Left kidney (tissue), 2 donors: ENCODE data around the gene GRPR. TPM values are rescaled to one million over a fixed set of nuclear protein-coding genes. Genes with fewer than 3 reads are reported as not detected.
"Not testable (repeated sequence)": the region's sequence is repeated elsewhere in the genome, so short reads cannot be mapped to it uniquely, and the experiment has no call there.

Source experiments
- DNase-seq: peaks from one replicate; pipeline ENCODE4 v3.0.0-alpha.2; 2013
- polyA plus RNA-seq: library from polyadenylated mRNA; unstranded; fragments of 120-200 nt; gene quantifications from one replicate; pipeline ENCODE4 v1.2.1, GENCODE V29; 2013; ENCODE audit not compliant: insufficient read length

GRPR gene
- polyA plus RNA-seq, 1 donor: 0.50 TPM

GRCh38 chrX:16137416-16138107, 14.2 kb downstream of the GRPR start:
- no peak for DNase-seq

- DNase-seq: no peak
Measured at GRCh38 chrX:16138108-16138427, 14.7 kb downstream of the GRPR start.

GRCh38 chrX:16140448-16140847, 17.1 kb downstream of the GRPR start:
- DNase-seq: no peak

DNA sequence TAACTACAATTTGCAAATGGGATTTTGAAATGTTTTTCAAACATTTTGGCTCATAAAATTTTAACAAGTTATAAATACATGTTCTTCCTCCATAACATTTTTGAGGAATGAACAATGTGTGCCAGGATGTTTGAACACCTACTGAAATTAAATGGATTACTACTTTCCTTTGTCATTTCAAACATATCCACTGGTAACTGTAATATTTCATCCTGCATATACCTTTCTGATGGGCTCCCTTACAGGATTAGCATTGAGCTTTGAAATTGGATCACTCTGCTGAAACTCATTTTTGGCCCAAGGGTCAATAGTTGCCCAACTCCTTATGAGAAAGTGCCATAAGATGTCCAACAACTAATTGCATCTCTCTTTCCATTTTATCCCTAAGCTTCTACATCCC, 17.6 kb downstream of the GRPR start:
- DNase-seq: no peak

DNA sequence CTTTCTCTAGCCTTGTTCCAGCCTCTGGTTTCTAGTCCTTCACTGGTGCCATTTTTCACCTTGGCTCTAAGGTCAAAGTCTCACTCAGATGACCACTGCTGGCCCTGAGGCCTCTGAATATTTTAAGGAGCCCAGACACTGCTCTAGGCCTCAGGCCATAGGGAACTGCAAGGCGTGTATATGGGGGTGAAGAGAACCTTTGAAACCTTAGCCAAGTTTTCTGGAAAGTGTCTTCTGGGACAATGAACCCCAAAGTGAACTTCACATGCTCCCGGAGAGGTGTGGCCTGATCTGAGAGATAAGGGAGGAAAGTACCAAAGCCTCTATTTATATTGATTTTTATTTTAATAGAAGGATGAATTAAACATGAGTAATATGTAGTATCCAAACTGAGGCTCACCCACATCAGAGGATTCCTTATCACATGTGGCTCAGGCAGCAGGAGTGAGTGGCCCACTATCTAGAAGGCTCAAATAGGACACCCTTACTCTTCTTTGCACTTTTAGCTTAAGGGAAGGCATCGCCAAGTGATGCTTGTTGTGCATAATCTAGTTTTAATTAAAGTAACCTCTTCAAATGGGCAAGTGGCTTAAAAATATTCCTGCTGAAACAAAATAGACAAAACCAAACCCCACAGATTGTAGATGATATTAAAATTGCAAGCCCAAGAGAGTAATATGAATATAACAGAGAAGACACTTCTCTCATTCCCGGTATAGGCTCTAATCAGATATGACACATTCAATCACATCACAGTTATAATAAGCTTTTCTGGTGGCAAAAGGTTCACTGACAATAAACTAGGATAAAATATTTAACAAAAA, 18.3 kb downstream of the GRPR start:
- no peak for DNase-seq

DNA sequence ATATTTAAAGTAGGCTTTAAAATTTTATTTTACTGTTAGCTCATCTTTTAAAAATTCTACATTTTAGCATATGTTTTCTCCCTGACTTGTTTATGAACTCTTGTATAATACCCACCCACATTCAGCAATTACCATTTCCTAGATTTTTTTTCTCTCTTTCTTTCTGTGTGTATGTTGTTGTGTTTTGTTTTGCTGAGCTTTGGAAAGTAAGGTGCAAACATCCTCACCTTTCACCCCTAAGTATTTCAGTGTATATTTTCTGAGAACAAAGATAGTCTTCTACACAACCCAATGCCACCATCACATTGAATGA, 18.8 kb downstream of the GRPR start:
- no peak for DNase-seq

GRCh38 chrX:16143968-16144367, 20.6 kb downstream of the GRPR start:
- no peak for DNase-seq

DNA sequence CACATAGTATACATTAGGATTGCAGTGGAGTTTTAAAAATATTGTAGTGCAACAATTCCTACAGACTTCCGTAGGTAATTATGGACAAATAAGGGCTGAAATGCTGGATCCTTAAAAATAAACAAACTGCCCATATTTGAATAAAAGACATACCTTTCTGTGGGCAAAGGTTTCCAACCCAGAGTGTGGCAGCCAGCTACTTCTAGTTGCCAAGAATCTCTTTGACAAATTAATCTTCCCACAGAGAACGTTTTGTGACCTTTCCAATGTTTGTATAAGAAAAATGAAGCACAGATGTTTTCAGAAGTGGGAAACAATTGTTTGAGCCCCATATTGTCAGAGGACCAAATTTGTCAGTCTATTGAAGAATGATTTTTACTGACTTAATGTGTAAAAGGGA, 21.1 kb downstream of the GRPR start:
- DNase-seq: no peak

DNA sequence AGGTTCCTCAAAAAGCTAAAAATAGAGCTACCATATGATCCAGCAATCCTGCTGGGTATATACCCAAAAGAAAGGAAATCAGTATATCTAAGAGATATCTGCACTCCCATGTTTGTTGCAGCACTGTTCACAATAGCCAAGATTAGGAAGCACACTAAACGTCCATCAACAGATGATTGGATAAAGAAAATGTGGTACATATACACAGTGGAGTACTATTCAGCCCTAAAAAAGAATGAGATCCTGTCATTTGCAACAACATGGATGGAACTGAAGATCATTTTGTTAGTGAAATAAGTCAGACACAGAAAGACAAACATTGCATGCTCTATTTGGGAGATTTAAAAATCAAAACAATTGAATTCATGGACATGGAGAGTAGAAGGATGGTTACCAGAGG, 21.7 kb downstream of the GRPR start:
- DNase-seq: not testable (repeated sequence)

- DNase-seq: no peak
Measured at GRCh38 chrX:16145656-16146055, 22.3 kb downstream of the GRPR start.

DNA sequence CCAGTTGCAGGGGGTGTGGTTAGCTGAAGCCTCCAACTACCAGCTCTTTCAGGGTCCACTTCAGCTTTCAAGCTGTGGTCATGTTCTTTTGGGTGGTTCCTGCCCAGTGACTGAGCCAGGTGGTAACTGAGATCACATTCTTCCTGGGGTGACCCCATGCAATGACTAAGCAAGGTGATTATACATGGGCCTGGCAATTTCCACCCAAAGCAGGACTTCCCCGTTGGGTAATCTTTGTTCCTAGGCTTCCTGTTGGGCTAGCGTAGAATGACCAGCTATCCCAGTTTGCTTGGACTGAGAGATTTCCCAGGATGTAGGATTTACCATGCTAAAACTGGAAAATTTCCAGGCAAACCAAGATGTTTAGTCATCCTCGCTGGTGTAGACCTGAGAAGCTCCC, 25.5 kb downstream of the GRPR start:
- DNase-seq: no peak

DNA sequence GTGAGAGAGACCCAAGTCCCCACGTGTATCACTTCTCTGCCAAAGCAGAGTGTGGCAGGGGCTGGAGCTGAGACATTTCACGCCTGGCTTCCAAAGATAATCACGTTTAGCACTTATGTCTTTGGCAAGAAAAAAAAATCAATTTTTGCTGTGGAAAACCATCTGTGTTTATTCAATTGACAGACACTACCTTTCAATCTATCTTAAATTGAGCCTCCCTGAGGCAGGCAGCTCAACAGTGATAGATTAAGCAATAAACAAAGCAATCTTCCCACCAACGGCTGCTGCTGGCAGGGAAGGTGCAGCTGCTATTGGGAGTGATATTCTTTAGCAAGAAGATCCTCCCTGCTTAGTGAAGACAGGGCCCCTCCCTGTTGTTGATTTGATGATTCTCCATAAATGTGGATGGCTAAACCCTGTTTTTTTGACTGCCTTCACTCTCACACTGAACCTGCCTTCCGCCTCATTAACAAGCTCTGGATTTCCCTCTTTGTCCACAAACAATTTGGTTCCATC, 32.3 kb downstream of the GRPR start:
- DNase-seq: no peak

GRCh38 chrX:16156692-16157331, 33.4 kb downstream of the GRPR start:
- DNase-seq: no peak

- no peak for DNase-seq
Measured at GRCh38 chrX:16160729-16161128, 37.4 kb downstream of the GRPR start.

DNA sequence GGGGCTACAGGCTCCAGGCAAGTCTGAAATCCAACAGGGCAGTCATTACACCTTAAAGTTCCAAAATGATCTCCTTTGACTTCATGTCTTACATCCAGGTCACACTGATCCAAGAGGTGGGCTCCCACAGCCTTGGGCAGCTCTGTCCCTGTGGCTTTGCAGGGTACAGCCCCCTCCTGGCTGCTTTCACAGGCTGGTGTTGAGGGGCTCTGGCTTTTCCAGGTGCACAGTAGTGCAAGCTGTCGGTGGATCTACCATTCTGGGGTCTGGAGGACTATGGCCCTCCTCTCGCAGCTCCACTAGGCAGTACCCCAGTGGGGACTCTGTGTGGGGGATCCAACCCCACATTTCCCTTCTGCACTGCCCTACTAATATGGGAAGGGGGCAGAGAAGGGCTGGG, 37.8 kb downstream of the GRPR start:
- not testable (repeated sequence) for DNase-seq

GRCh38 chrX:16162391-16162790, 39.0 kb downstream of the GRPR start:
- DNase-seq: no peak

GRCh38 chrX:16164748-16165147, 41.4 kb downstream of the GRPR start:
- no peak for DNase-seq

GRCh38 chrX:16167181-16167580, 43.8 kb downstream of the GRPR start, which contains the start of gene MAGEB17:
Gene MAGEB17, plus strand, starts transcription at chrX:16167481. Its CDS starts 2,902 bp downstream, at chrX:16170383.
- DNase-seq: no peak

- no peak for DNase-seq
Measured at GRCh38 chrX:16171039-16171438, 47.7 kb downstream of the GRPR start.

GRCh38 chrX:16171944-16172343, 48.6 kb downstream of the GRPR start:
- DNase-seq: no peak

DNA sequence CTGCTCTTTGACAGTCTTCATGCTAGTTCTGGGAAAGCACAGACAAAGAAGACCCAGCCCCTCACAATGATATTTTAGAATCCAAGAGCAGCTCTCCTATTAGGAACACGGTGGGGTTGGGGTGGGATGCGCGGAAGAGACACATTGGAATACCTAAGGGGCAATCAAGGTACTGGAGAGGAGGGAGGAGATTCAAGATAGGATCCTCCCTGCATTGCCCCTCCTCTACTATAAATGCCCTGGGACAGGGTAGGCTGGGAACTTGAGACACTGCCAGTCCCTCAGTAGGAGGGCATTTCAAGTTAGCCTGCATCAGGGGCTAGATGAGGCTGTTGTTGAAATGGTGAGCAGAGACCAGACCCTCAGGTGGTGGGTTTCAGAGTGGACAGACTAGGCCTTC, 49.0 kb downstream of the GRPR start:
- DNase-seq: no peak

DNA sequence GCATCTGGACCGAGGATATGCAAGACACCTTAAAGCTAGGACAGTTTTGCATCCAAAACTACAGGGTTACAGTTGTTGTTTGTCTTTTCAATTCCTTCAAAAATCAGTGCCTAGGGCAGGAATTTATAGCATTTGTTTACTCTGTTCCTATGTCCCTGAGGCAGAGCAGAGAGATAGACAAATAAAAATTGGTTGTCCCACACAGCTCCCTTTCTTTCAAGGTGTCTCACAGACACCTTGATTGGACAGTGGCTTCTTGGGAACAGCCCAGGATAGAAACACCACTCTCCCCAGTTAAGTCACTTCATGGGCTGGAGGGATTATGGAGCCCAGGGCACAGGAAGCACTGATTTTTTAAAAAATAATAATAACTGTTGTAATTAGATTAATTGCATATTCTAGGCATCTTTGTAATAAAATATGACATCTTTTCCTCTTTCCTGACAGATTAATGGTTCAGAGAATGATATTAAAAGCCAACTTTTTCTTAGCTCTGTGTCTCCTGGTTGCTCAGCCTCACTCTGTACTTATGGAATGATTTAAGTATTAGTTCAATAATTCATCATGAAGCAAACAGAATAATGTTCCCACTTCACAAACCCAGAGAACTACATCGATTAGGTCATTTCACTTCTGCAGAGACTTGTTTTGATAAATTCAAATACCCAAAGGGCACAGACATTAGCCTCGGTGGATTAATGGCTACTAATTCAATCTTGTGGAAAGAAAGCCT, 52.1 kb downstream of the GRPR start:
- DNase-seq: no peak

DNA sequence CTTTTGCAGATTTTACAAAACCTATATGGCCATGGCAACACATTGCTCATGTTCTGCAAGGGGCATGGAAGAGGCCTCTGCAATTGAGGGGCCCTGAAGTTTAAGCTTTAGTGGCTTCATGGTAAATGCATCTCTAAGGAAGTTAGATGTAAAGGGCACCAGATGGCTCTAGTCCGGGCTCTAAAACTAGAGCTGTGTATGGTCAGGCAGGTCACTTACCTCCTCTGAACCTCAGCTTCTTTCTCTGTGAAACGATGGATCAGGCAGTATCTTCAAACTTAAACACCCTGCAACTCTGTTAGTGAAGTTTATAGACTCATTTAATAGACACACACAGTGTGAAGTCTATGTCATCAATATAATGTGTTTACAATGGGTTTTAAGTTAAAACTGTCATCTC, 53.9 kb downstream of the GRPR start:
- no peak for DNase-seq
